OCI-LY3 (cell line): Measurements from ENCODE around the gene PCBP2.

Source experiments
- EZH2phosphoT487 ChIP-seq: fragments of 200-600 bp; shearing (Covaris generic); IDR thresholded peaks from 2 replicates; pipeline ENCODE4 v1.6.1; 2018; ENCODE audit warnings: antibody characterized with exemption, mixed run types, low read depth
- TF ChIP-seq, protein P1 (sequence below): fragments of 200-600, 300-600 bp; sonication (generic); IDR thresholded peaks from 2 replicates; pipeline ENCODE4 v1.5.1; 2014; ENCODE audit warnings: antibody characterized with exemption, low read length, low read depth

DNA sequence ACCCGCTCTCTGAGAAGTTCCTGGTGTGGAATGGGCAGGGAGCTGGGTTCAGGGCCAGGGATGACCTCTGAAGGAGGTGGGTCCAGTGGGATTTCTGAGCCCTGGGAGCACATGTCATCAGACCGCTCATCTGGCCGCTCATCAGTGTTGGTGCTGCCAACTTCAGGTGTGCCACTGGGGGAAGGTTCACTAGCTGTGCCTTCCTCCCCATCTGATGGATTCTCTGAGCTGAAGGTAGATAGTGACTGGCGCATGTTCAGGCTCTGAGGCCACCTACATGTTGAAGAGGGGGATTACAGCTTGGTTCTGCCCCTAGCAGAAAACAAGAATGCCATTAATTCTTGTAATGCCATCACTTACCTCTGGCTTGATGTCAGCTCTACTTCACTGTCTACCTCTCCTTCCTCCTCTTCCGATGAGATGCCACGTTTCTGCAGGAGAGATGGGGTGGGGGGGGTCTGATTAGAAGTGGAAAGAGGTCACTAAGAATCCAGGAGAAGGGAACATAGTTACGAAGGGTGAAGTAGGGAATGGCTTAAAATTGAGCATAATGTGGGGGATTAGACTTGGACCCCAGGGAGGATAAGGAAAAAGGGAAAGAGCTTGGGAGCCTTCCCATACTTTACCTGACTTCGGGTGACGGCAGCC lies 30.2 kb downstream of the PCBP2 start:
- TF ChIP-seq, protein P1, sequence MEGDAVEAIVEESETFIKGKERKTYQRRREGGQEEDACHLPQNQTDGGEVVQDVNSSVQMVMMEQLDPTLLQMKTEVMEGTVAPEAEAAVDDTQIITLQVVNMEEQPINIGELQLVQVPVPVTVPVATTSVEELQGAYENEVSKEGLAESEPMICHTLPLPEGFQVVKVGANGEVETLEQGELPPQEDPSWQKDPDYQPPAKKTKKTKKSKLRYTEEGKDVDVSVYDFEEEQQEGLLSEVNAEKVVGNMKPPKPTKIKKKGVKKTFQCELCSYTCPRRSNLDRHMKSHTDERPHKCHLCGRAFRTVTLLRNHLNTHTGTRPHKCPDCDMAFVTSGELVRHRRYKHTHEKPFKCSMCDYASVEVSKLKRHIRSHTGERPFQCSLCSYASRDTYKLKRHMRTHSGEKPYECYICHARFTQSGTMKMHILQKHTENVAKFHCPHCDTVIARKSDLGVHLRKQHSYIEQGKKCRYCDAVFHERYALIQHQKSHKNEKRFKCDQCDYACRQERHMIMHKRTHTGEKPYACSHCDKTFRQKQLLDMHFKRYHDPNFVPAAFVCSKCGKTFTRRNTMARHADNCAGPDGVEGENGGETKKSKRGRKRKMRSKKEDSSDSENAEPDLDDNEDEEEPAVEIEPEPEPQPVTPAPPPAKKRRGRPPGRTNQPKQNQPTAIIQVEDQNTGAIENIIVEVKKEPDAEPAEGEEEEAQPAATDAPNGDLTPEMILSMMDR, result peak; percentile 19
- TF ChIP-seq EZH2phosphoT487, result no peak
